Spleen (tissue), 7 donors: ENCODE results near the gene CCNQ.

Experiments
- POLR2AphosphoS5 ChIP-seq, 3 donors: sonication (generic); formaldehyde crosslinking; IDR thresholded peaks; one replicate each; pipeline ENCODE4 v1.5.1; 2017; ENCODE audit warnings: antibody characterized with exemption in 3 of 3
- TF ChIP-seq, protein P1 (sequence below), 11 experiments: fragments of 200-600 bp in 7 of 11; fragments of 450-650 bp in 4 of 11; sonication (generic) in 4 of 11; IDR thresholded peaks in 8 of 11; conservative IDR thresholded peaks in 3 of 11; 1 replicate in 7 of 11; 2 replicates in 4 of 11; pipeline versions ENCODE4 v1.4.0 to v1.8.0; 2016 to 2021; ENCODE audit warnings: antibody characterized with exemption in 11 of 11, inconsistent platforms in 4 of 11, mild to moderate bottlenecking in 1 of 11
- donor health status: DM: no; HTN: no; CAD: no; lungs with moderate emphysema.
- donor health status: DM: no; HTN: no; CAD: no.
- donor health status: DM: no; HTN: no; CAD: no.

DNA sequence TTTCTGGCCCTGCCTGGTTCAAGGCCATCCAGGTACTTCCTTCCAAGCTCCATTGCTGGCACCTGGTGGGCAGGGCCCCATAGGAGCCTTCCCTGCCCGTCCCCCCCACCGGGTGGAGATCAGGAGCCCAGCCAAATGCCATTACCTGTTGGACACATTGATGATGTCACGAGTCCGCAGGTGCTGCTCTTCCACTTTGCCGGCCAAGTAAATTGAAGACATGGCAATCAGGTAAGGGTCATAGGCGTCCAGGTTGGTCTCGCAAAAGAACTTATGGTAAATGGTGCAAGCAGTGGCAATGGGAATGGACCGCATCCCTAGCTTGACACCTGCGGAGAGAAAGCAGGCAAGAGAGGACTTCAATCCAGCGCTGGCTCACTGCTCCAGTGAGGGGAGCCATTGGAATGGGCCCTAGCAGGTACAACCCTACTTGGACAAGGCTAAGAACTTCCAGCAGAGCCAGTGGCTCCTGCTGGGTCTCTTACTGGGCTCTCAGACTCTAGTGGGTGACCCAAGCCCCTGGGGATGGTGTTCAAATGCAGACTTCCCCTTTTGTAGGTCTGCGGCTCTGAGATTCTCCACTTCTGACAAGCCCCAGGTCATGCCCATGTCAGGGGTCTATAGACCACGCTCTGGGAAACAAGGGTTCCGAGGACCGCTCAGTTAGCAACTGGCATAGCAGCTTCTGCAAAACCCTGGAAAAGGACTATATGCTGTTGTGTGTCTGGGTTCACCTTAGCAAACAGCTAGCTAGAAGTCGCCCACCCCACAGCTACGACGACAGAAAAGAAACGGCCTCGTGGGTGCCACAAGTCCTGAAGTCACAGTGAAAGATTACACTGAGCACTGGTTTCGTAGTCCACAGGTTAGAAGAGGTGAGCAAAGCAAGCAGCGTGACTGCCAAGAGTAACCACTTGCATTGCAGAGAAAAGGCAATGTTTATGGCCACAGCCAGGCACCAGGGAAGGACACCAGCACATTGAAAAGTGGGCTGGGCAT is 2.8 kb downstream of the CCNQ start:
- TF ChIP-seq, protein P1, sequence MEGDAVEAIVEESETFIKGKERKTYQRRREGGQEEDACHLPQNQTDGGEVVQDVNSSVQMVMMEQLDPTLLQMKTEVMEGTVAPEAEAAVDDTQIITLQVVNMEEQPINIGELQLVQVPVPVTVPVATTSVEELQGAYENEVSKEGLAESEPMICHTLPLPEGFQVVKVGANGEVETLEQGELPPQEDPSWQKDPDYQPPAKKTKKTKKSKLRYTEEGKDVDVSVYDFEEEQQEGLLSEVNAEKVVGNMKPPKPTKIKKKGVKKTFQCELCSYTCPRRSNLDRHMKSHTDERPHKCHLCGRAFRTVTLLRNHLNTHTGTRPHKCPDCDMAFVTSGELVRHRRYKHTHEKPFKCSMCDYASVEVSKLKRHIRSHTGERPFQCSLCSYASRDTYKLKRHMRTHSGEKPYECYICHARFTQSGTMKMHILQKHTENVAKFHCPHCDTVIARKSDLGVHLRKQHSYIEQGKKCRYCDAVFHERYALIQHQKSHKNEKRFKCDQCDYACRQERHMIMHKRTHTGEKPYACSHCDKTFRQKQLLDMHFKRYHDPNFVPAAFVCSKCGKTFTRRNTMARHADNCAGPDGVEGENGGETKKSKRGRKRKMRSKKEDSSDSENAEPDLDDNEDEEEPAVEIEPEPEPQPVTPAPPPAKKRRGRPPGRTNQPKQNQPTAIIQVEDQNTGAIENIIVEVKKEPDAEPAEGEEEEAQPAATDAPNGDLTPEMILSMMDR (IDR thresholded peaks at IDR 0.05 in 8 of 11, conservative IDR thresholded peaks at IDR 0.05 in 3 of 11), result no peak
- no peak for TF ChIP-seq POLR2AphosphoS5 (IDR thresholded peaks at IDR 0.05)
